Astrocyte (in vitro differentiated cells and primary cell): ENCODE results near the gene SETD1A.

Experiments
- CTCF ChIP-seq: IDR thresholded peaks from 2 replicates; pipeline ENCODE4 v1.5.1; 2011; ENCODE audit warnings: low read depth, mild to moderate bottlenecking, inconsistent platforms, low read length, moderate library complexity; ENCODE audit not compliant: insufficient read depth
- EZH2 ChIP-seq: IDR thresholded peaks from 2 replicates; pipeline ENCODE4 v1.6.1; 2012; ENCODE audit warnings: mild to moderate bottlenecking, low read length, inconsistent platforms; ENCODE audit not compliant: insufficient read depth

GRCh38 chr16:31029272-31029671, 71.7 kb downstream of the SETD1A start:
- TF ChIP-seq CTCF = no peak
- no peak for TF ChIP-seq EZH2
